ENCODE results near the gene MITF. TPM values are rescaled to one million over a fixed set of nuclear protein-coding genes. Genes with fewer than 3 reads are reported as not detected.

MITF gene
- polyA plus RNA-seq, 1 donor from 2014 or later: not detected

DNA sequence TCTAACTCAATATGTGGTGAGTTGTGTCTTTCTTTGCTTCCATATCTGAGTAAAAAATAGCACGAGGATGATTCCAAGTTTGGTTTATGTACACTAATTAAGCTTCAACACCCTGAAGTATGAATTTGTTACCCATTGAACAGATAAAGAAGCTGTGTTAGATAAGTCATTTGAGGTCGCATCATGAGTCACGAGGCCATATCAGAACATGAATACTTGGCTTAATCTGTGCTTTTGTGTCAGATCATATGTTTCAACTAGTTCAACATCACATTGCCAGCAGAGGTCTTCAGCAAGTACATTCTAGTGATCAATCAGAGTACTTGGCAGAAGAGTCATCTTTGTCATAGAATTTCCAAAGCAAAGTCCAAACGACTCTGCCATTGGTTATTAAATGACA, 26.3 kb upstream of the MITF start:
- Histone ChIP-seq H3F3A (ENCODE audit: insufficient read depth, low read length, poor library complexity, severe bottlenecking) (no peaks in the 10 kb centered on the region), H3K27me3 (ENCODE audit: insufficient read depth, low read depth, low read length) (no peaks in the 10 kb centered on the region), H3K36me3 (ENCODE audit: insufficient read depth, low read length) (no peaks in the 10 kb centered on the region), H3K9ac (ENCODE audit: low read length) (no peak overlapping the region), H3K4me2 (ENCODE audit: low read length) (no peak overlapping the region), H3K27ac (ENCODE audit: low read length) (no peak overlapping the region), H3K9me2 (ENCODE audit: insufficient read depth, low read length) (no peaks in the 10 kb centered on the region), H3K4me3 (ENCODE audit: low read length) (no peak overlapping the region), H3K79me2 (replicated peaks; ENCODE audit: insufficient read depth, low read length) (no peaks in the 10 kb centered on the region), H3K9me3 (ENCODE audit: low read length) (no peaks in the 10 kb centered on the region), H4K20me1 (ENCODE audit: insufficient read depth) (no peaks in the 10 kb centered on the region), H2AFZ (ENCODE audit: low read depth, low read length) (no peak overlapping the region)
- TF ChIP-seq SMC3 (conservative IDR thresholded peaks at IDR 0.05; ENCODE audit: poor library complexity) (no peak), EZH2 (IDR thresholded peaks at IDR 0.05; ENCODE audit: borderline replicate concordance, insufficient read depth, low read length, poor library complexity, severe bottlenecking) (no peak), TAF1 (IDR thresholded peaks at IDR 0.05; ENCODE audit: low read depth) (no peak), POLR2AphosphoS5 (IDR thresholded peaks at IDR 0.05) (no peak), RAD21 (conservative IDR thresholded peaks at IDR 0.05) (no peak), MXI1 (conservative IDR thresholded peaks at IDR 0.05; ENCODE audit: poor library complexity, severe bottlenecking) (no peak), EP300 (conservative IDR thresholded peaks at IDR 0.05; ENCODE audit: poor library complexity, severe bottlenecking) (no peak)
- TF ChIP-seq, protein P1, sequence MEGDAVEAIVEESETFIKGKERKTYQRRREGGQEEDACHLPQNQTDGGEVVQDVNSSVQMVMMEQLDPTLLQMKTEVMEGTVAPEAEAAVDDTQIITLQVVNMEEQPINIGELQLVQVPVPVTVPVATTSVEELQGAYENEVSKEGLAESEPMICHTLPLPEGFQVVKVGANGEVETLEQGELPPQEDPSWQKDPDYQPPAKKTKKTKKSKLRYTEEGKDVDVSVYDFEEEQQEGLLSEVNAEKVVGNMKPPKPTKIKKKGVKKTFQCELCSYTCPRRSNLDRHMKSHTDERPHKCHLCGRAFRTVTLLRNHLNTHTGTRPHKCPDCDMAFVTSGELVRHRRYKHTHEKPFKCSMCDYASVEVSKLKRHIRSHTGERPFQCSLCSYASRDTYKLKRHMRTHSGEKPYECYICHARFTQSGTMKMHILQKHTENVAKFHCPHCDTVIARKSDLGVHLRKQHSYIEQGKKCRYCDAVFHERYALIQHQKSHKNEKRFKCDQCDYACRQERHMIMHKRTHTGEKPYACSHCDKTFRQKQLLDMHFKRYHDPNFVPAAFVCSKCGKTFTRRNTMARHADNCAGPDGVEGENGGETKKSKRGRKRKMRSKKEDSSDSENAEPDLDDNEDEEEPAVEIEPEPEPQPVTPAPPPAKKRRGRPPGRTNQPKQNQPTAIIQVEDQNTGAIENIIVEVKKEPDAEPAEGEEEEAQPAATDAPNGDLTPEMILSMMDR (IDR thresholded peaks at IDR 0.05; ENCODE audit: poor library complexity, severe bottlenecking): no peak
- TF ChIP-seq, protein P2, sequence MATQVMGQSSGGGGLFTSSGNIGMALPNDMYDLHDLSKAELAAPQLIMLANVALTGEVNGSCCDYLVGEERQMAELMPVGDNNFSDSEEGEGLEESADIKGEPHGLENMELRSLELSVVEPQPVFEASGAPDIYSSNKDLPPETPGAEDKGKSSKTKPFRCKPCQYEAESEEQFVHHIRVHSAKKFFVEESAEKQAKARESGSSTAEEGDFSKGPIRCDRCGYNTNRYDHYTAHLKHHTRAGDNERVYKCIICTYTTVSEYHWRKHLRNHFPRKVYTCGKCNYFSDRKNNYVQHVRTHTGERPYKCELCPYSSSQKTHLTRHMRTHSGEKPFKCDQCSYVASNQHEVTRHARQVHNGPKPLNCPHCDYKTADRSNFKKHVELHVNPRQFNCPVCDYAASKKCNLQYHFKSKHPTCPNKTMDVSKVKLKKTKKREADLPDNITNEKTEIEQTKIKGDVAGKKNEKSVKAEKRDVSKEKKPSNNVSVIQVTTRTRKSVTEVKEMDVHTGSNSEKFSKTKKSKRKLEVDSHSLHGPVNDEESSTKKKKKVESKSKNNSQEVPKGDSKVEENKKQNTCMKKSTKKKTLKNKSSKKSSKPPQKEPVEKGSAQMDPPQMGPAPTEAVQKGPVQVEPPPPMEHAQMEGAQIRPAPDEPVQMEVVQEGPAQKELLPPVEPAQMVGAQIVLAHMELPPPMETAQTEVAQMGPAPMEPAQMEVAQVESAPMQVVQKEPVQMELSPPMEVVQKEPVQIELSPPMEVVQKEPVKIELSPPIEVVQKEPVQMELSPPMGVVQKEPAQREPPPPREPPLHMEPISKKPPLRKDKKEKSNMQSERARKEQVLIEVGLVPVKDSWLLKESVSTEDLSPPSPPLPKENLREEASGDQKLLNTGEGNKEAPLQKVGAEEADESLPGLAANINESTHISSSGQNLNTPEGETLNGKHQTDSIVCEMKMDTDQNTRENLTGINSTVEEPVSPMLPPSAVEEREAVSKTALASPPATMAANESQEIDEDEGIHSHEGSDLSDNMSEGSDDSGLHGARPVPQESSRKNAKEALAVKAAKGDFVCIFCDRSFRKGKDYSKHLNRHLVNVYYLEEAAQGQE (IDR thresholded peaks at IDR 0.05; ENCODE audit: borderline replicate concordance): no peak

GRCh38 chr3:69715204-69715603, 24.1 kb upstream of the MITF start:
- Histone ChIP-seq H3K9me2 (ENCODE audit: insufficient read depth, low read length) (no peaks in the 10 kb centered on the region), H3F3A (ENCODE audit: insufficient read depth, low read length, poor library complexity, severe bottlenecking) (no peaks in the 10 kb centered on the region), H3K9me3 (ENCODE audit: low read length) (no peaks in the 10 kb centered on the region), H3K27me3 (ENCODE audit: insufficient read depth, low read depth, low read length) (no peaks in the 10 kb centered on the region), H3K79me2 (replicated peaks; ENCODE audit: insufficient read depth, low read length) (no peaks in the 10 kb centered on the region), H3K36me3 (ENCODE audit: insufficient read depth, low read length) (no peaks in the 10 kb centered on the region), H3K4me3 (ENCODE audit: low read length) (no peak overlapping the region), H2AFZ (ENCODE audit: low read depth, low read length) (no peak overlapping the region), H3K4me2 (ENCODE audit: low read length) (no peak overlapping the region), H3K9ac (ENCODE audit: low read length) (no peak overlapping the region), H4K20me1 (ENCODE audit: insufficient read depth) (no peaks in the 10 kb centered on the region), H3K27ac (ENCODE audit: low read length) (no peak overlapping the region)
- no peak for TF ChIP-seq SMC3 (conservative IDR thresholded peaks at IDR 0.05; ENCODE audit: poor library complexity)
- TF ChIP-seq POLR2AphosphoS5 (IDR thresholded peaks at IDR 0.05): no peak
- no peak for TF ChIP-seq RAD21 (conservative IDR thresholded peaks at IDR 0.05)
- no peak for TF ChIP-seq EZH2 (IDR thresholded peaks at IDR 0.05; ENCODE audit: borderline replicate concordance, insufficient read depth, low read length, poor library complexity, severe bottlenecking)
- TF ChIP-seq MXI1 (conservative IDR thresholded peaks at IDR 0.05; ENCODE audit: poor library complexity, severe bottlenecking): no peak
- TF ChIP-seq TAF1 (IDR thresholded peaks at IDR 0.05; ENCODE audit: low read depth): no peak
- TF ChIP-seq, protein P2 (IDR thresholded peaks at IDR 0.05; ENCODE audit: borderline replicate concordance): no peak
